H1 (cell line): ENCODE results near the gene ALPK3. TPM values are rescaled to one million over a fixed set of nuclear protein-coding genes. Genes with fewer than 3 reads are reported as not detected.

Source experiments
- ASH2L ChIP-seq: fragments of 200-600, 300-600 bp; sonication (generic); IDR thresholded peaks from one replicate; pipeline ENCODE4 v1.7.1; 2017; ENCODE audit warnings: low read length
- CREB1 ChIP-seq: IDR thresholded peaks from 2 replicates; pipeline ENCODE4 v1.6.1; 2012; ENCODE audit warnings: inconsistent platforms
- EZH2 ChIP-seq: fragments of 200-600 bp; sonication (generic); IDR thresholded peaks from 2 replicates; pipeline ENCODE4 v1.7.1; 2012; ENCODE audit warnings: low read depth, mild to moderate bottlenecking, moderate library complexity, low read length, inconsistent platforms; ENCODE audit not compliant: severe bottlenecking
- GTF2F1 ChIP-seq: IDR thresholded peaks from 2 replicates; pipeline ENCODE4 v1.6.1; 2012; ENCODE audit warnings: low read depth, low read length, improper control_type of control experiment, borderline replicate concordance
- NANOG ChIP-seq: IDR thresholded peaks from 2 replicates; pipeline ENCODE4 v1.6.1; 2011; ENCODE audit warnings: low read length, low read depth, mild to moderate bottlenecking, inconsistent platforms; ENCODE audit not compliant: insufficient read depth, poor library complexity, severe bottlenecking
- SRF ChIP-seq: IDR thresholded peaks from 2 replicates; pipeline ENCODE4 v1.6.1; 2011; ENCODE audit warnings: mild to moderate bottlenecking, low read depth, low read length, moderate library complexity
- USF2 ChIP-seq: IDR thresholded peaks from 2 replicates; pipeline ENCODE4 v1.6.1; 2011; ENCODE audit warnings: low read length, improper control_type of control experiment
- polyA plus RNA-seq, 7 experiments: library from polyadenylated mRNA; depleted of rRNA in 3 of 7; stranded (reverse) in 5 of 7; unstranded in 2 of 7; fragments of >200 nt in 5 of 7; fragments of 200-250 nt in 2 of 7; gene quantifications; 1 replicate in 5 of 7; 2 replicates in 1 of 7; 4 replicates in 1 of 7; pipeline versions ENCODE4 v1.2.1 to v1.2.3, GENCODE V29; 2011 to 2013; ENCODE audit warnings: missing spikeins in 2 of 7, mixed read lengths in 2 of 7
- total RNA-seq: library from RNA; stranded (reverse); fragmentation: NEBNext Ultra II Directional; extraction: Animal tissue kit (Norgen Biotek cat#: 25700); gene quantifications from 2 replicates; pipeline ENCODE4 v1.2.1, GENCODE V29; 2021
- TF ChIP-seq, protein P1 (sequence below): IDR thresholded peaks from 2 replicates; pipeline ENCODE4 v1.6.1; 2011; ENCODE audit warnings: low read depth, mild to moderate bottlenecking, low read length; ENCODE audit not compliant: insufficient read depth
- TF ChIP-seq, protein P2 (sequence below), 3 experiments: IDR thresholded peaks; 1 replicate in 2 of 3; 2 replicates in 1 of 3; pipeline versions ENCODE4 v1.5.1 to v1.6.1; 2011; ENCODE audit warnings: low read length in 3 of 3, mild to moderate bottlenecking in 3 of 3, inconsistent platforms in 2 of 3, low read depth in 1 of 3, moderate library complexity in 1 of 3; ENCODE audit not compliant: insufficient read depth in 1 of 3; ENCODE audit errors: control extremely low read depth in 1 of 3

The ALPK3 gene
- total and polyA plus RNA-seq, 2 of the 8 experiments (the other 6 are each of a cell fraction or from before 2014, with no cell fraction given): 4.4 to 19.2 TPM

- TF ChIP-seq, protein P1, sequence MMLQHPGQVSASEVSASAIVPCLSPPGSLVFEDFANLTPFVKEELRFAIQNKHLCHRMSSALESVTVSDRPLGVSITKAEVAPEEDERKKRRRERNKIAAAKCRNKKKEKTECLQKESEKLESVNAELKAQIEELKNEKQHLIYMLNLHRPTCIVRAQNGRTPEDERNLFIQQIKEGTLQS: no peak
- TF ChIP-seq EZH2: no peak
- TF ChIP-seq ASH2L: no peak
- TF ChIP-seq SRF: no peak
- no peak for TF ChIP-seq CREB1
- no peak for TF ChIP-seq USF2
- TF ChIP-seq GTF2F1: no peak
- TF ChIP-seq, protein P2, sequence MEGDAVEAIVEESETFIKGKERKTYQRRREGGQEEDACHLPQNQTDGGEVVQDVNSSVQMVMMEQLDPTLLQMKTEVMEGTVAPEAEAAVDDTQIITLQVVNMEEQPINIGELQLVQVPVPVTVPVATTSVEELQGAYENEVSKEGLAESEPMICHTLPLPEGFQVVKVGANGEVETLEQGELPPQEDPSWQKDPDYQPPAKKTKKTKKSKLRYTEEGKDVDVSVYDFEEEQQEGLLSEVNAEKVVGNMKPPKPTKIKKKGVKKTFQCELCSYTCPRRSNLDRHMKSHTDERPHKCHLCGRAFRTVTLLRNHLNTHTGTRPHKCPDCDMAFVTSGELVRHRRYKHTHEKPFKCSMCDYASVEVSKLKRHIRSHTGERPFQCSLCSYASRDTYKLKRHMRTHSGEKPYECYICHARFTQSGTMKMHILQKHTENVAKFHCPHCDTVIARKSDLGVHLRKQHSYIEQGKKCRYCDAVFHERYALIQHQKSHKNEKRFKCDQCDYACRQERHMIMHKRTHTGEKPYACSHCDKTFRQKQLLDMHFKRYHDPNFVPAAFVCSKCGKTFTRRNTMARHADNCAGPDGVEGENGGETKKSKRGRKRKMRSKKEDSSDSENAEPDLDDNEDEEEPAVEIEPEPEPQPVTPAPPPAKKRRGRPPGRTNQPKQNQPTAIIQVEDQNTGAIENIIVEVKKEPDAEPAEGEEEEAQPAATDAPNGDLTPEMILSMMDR (IDR thresholded peaks at IDR 0.05; ENCODE audit: control extremely low read depth in 1 of 3, insufficient read depth in 1 of 3, low read depth in 1 of 3, low read length in 3 of 3): no peak
- TF ChIP-seq NANOG: no peak
Measured at GRCh38 chr15:84804005-84804900, 12.9 kb upstream of the ALPK3 start (continued).
